ENCODE measurements around the gene FGF1. TPM values are rescaled to one million over a fixed set of nuclear protein-coding genes. Genes with fewer than 3 reads are reported as not detected.

The FGF1 gene
- total and polyA plus RNA-seq, 9 donors, result 5.5 to 12.1 (median 7.1) TPM

- Histone ChIP-seq H3K4me3 (ENCODE audit: low read length) (no peak overlapping the region), H3K27me3 (ENCODE audit: control insufficient read depth, insufficient read depth, low read length) (no peaks in the 10 kb centered on the region), H3K4me1 (ENCODE audit: control insufficient read depth, insufficient read depth, low read length) (peaks cover 31% of the 10 kb centered on the region), H3K36me3 (ENCODE audit: control insufficient read depth, insufficient read depth, low read length) (no peaks in the 10 kb centered on the region), H3K27ac (ENCODE audit: low read length) (no peak overlapping the region), H3K9me3 (replicated peaks; ENCODE audit: control insufficient read depth, low read depth, low read length) (no peaks in the 10 kb centered on the region)
- DNase-seq, result no peak
- WGBS (ENCODE audit: insufficient coverage), result 70% methylated on average over 1 of the region's 6 CpGs
Measured at GRCh38 chr5:142610176-142611001, 75.5 kb downstream of the FGF1 start.

DNA sequence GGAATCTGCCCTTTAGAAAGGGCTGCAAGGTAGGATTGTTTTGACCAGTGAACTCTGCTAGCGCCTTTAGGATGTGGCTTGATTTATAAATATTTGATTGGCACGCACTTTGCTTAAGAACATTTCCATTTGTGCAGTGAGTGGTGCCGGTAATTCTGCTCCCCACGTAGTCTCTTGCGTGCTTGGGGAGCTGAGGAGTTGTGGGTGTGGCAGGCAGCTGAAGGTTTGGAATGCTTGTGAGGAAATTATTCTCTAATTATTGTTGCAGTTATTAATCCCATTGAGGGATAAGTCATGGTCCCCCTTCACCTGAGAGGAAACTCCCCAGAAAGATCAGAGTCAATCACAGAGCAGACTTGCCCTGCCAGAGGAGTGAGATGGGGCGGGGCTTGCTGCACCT, 76.7 kb downstream of the FGF1 start:
- DNase-seq, result no peak
- no peak overlapping the region for H3K27ac ChIP-seq (ENCODE audit: low read length)
- H3K4me3 ChIP-seq (ENCODE audit: low read length), result no peak overlapping the region
- H3K27me3 ChIP-seq (ENCODE audit: control insufficient read depth, insufficient read depth, low read length), result no peaks in the 10 kb centered on the region
- H3K36me3 ChIP-seq (ENCODE audit: control insufficient read depth, insufficient read depth, low read length), result no peaks in the 10 kb centered on the region
- H3K4me1 ChIP-seq (ENCODE audit: control insufficient read depth, insufficient read depth, low read length), result peaks cover 31% of the 10 kb centered on the region
- WGBS (ENCODE audit: insufficient coverage), result 48% methylated on average over 3 of the region's 6 CpGs
- no peaks in the 10 kb centered on the region for H3K9me3 ChIP-seq (replicated peaks; ENCODE audit: control insufficient read depth, low read depth, low read length)

- Histone ChIP-seq H3K4me1 (ENCODE audit: control insufficient read depth, insufficient read depth, low read length) (peaks cover 21% of the 10 kb centered on the region), H3K9me3 (replicated peaks; ENCODE audit: control insufficient read depth, low read depth, low read length) (no peaks in the 10 kb centered on the region), H3K4me3 (ENCODE audit: low read length) (no peak overlapping the region), H3K36me3 (ENCODE audit: control insufficient read depth, insufficient read depth, low read length) (no peaks in the 10 kb centered on the region), H3K27me3 (ENCODE audit: control insufficient read depth, insufficient read depth, low read length) (no peaks in the 10 kb centered on the region), H3K27ac (ENCODE audit: low read length) (no peak overlapping the region)
- no peak for DNase-seq
- WGBS (ENCODE audit: insufficient coverage), result 80% methylated on average over 1 of the region's 7 CpGs
Measured at GRCh38 chr5:142608081-142608480, 77.8 kb downstream of the FGF1 start.

- Histone ChIP-seq H3K27ac (ENCODE audit: low read length) (peak overlapping the region; percentile 92), H3K36me3 (ENCODE audit: control insufficient read depth, insufficient read depth, low read length) (no peaks in the 10 kb centered on the region), H3K4me3 (ENCODE audit: low read length) (no peak overlapping the region), H3K4me1 (ENCODE audit: control insufficient read depth, insufficient read depth, low read length) (peaks cover 24% of the 10 kb centered on the region), H3K27me3 (ENCODE audit: control insufficient read depth, insufficient read depth, low read length) (no peaks in the 10 kb centered on the region), H3K9me3 (replicated peaks; ENCODE audit: control insufficient read depth, low read depth, low read length) (no peaks in the 10 kb centered on the region)
- WGBS (ENCODE audit: insufficient coverage), result 26% methylated on average over 4 of the region's 5 CpGs
- DNase-seq, result peak; percentile 98
Measured at GRCh38 chr5:142605611-142606010, 80.3 kb downstream of the FGF1 start.

GRCh38 chr5:142602720-142603245, 83.1 kb downstream of the FGF1 start:
- no peak overlapping the region for H3K4me3 ChIP-seq (ENCODE audit: low read length)
- no peak for DNase-seq
- H3K27ac ChIP-seq (ENCODE audit: low read length), result no peak overlapping the region

GRCh38 chr5:142601432-142601831, 84.5 kb downstream of the FGF1 start:
- Histone ChIP-seq H3K27me3 (ENCODE audit: control insufficient read depth, insufficient read depth, low read length) (no peaks in the 10 kb centered on the region), H3K4me3 (ENCODE audit: low read length) (no peak overlapping the region), H3K36me3 (ENCODE audit: control insufficient read depth, insufficient read depth, low read length) (no peaks in the 10 kb centered on the region), H3K4me1 (ENCODE audit: control insufficient read depth, insufficient read depth, low read length) (peaks cover 25% of the 10 kb centered on the region), H3K9me3 (replicated peaks; ENCODE audit: control insufficient read depth, low read depth, low read length) (no peaks in the 10 kb centered on the region), H3K27ac (ENCODE audit: low read length) (peak overlapping the region; percentile 83)
- DNase-seq, result no peak
- WGBS (ENCODE audit: insufficient coverage), result no CpG with 5 or more reads among the region's 3 CpGs

More at GRCh38 chr5:142602720-142603245, 83.1 kb downstream of the FGF1 start:
- Histone ChIP-seq H3K9me3 (replicated peaks; ENCODE audit: control insufficient read depth, low read depth, low read length) (no peaks in the 10 kb centered on the region), H3K27me3 (ENCODE audit: control insufficient read depth, insufficient read depth, low read length) (no peaks in the 10 kb centered on the region), H3K4me1 (ENCODE audit: control insufficient read depth, insufficient read depth, low read length) (peaks cover 26% of the 10 kb centered on the region), H3K36me3 (ENCODE audit: control insufficient read depth, insufficient read depth, low read length) (no peaks in the 10 kb centered on the region)
- 68% methylated on average over 3 of the region's 4 CpGs for WGBS (ENCODE audit: insufficient coverage)

- Histone ChIP-seq H3K4me1 (ENCODE audit: control insufficient read depth, insufficient read depth, low read length) (peaks cover 20% of the 10 kb centered on the region), H3K27me3 (ENCODE audit: control insufficient read depth, insufficient read depth, low read length) (no peaks in the 10 kb centered on the region), H3K36me3 (ENCODE audit: control insufficient read depth, insufficient read depth, low read length) (no peaks in the 10 kb centered on the region), H3K4me3 (ENCODE audit: low read length) (no peak overlapping the region), H3K9me3 (replicated peaks; ENCODE audit: control insufficient read depth, low read depth, low read length) (no peaks in the 10 kb centered on the region), H3K27ac (ENCODE audit: low read length) (peak overlapping the region; percentile 83)
- WGBS (ENCODE audit: insufficient coverage), result 7% methylated on average over 8 of the region's 20 CpGs
- DNase-seq, result peak; percentile 95
Measured at GRCh38 chr5:142600611-142601358, 85.1 kb downstream of the FGF1 start.

- H3K4me1 ChIP-seq (ENCODE audit: control insufficient read depth, insufficient read depth, low read length), result peaks cover 13% of the 10 kb centered on the region
- H3K27me3 ChIP-seq (ENCODE audit: control insufficient read depth, insufficient read depth, low read length), result no peaks in the 10 kb centered on the region
- 60% methylated on average over 1 of the region's 4 CpGs for WGBS (ENCODE audit: insufficient coverage)
- peak overlapping the region; percentile 68 for H3K27ac ChIP-seq (ENCODE audit: low read length)
- H3K4me3 ChIP-seq (ENCODE audit: low read length), result no peak overlapping the region
- H3K9me3 ChIP-seq (replicated peaks; ENCODE audit: control insufficient read depth, low read depth, low read length), result no peaks in the 10 kb centered on the region
- no peaks in the 10 kb centered on the region for H3K36me3 ChIP-seq (ENCODE audit: control insufficient read depth, insufficient read depth, low read length)
- no peak for DNase-seq
Measured at GRCh38 chr5:142600092-142600491, 85.8 kb downstream of the FGF1 start.

DNA sequence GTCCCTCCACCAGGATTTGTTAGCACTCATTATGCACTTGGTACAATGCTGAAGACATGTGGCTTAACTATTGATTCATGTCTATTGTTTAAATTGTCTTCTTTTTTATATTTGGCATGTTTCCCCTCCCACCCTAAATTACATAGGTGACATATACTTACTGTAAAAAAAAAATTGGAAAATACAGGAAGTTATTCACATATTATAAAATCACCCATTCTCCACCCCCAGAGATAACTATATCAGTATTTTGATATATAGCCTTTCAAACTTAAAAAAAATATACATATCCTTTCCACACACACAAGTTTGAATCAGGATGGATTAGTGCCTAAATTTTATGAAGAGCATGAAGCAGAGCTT, 87.6 kb downstream of the FGF1 start:
- H3K4me3 ChIP-seq (ENCODE audit: low read length), result no peak overlapping the region
- peaks cover 11% of the 10 kb centered on the region for H3K4me1 ChIP-seq (ENCODE audit: control insufficient read depth, insufficient read depth, low read length)
- H3K27me3 ChIP-seq (ENCODE audit: control insufficient read depth, insufficient read depth, low read length), result no peaks in the 10 kb centered on the region
- no peaks in the 10 kb centered on the region for H3K9me3 ChIP-seq (replicated peaks; ENCODE audit: control insufficient read depth, low read depth, low read length)
- H3K36me3 ChIP-seq (ENCODE audit: control insufficient read depth, insufficient read depth, low read length), result no peaks in the 10 kb centered on the region
- no peak overlapping the region for H3K27ac ChIP-seq (ENCODE audit: low read length)
- no peak for DNase-seq

DNA sequence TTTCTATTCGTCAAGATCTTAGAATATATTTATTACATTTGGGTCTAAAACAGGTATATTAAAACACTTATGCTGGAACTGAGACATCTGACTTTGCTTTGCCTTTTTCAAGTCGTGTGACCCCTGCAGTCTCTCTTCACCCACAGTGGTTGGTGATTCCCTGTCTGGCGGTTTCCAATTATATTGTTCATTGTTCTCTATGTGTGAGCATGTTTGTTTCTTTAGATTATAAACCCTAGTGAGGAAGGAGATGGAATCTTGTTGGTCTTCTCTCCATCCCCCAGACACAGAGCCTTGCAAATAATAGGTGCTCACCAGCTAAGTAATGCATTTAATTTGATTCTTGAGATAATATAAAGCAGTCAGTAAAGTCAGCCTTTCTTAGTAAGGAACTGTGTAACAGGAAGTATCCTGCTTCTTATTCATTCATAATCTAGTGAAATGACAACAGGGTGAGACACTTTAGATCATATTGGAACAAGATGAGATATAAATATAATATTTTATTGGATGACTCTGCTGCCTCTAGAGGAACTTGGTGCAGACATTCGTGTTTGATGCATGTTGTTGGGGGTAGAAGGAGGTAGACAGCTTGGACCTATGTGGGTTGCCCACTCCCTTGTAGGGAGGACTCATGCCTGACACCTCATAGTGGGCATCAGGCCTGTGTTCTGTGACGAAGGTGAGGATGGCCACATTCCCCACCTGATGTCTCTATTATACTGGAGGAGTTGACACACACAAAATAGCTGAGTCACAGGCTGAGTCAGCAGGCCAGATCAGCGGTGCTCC, 88.1 kb downstream of the FGF1 start:
- Histone ChIP-seq H3K36me3 (ENCODE audit: control insufficient read depth, insufficient read depth, low read length) (no peaks in the 10 kb centered on the region), H3K4me3 (ENCODE audit: low read length) (no peak overlapping the region), H3K27me3 (ENCODE audit: control insufficient read depth, insufficient read depth, low read length) (no peaks in the 10 kb centered on the region), H3K4me1 (ENCODE audit: control insufficient read depth, insufficient read depth, low read length) (peaks cover 11% of the 10 kb centered on the region), H3K9me3 (replicated peaks; ENCODE audit: control insufficient read depth, low read depth, low read length) (no peaks in the 10 kb centered on the region), H3K27ac (ENCODE audit: low read length) (no peak overlapping the region)
- DNase-seq, result no peak
- WGBS (ENCODE audit: insufficient coverage), result no CpG with 5 or more reads among the region's 6 CpGs
